GM12892 (cell line): Measurements from ENCODE around the gene SLC8B1. TPM values are rescaled to one million over a fixed set of nuclear protein-coding genes. Genes with fewer than 3 reads are reported as not detected.
A peak's percentile ranks its signal among the peaks of the same experiment; 100 is the strongest.

ENCODE experiments used
- DNase-seq: peaks from one replicate; pipeline ENCODE4 v3.0.0; 2011; ENCODE audit not compliant: insufficient read length
- FAIRE-seq: peaks from 2 replicates; lab custom pipeline; 2011; peaks lifted over from hg19 to GRCh38; lab: Jason Lieb, UNC
- POLR2A ChIP-seq: IDR thresholded peaks from 2 replicates; pipeline ENCODE4 v1.6.1; 2011; ENCODE audit warnings: low read depth, low read length, control low read depth
- POLR2AphosphoS5 ChIP-seq: IDR thresholded peaks from 2 replicates; pipeline ENCODE4 v1.6.1; 2011; ENCODE audit warnings: low read depth, low read length, control low read depth
- TAF1 ChIP-seq: IDR thresholded peaks from 2 replicates; pipeline ENCODE4 v1.6.1; 2011; ENCODE audit warnings: low read depth, mild to moderate bottlenecking, control low read depth, low read length, borderline replicate concordance
- polyA plus RNA-seq: library from polyadenylated mRNA; unstranded; fragments of >200 nt; gene quantifications from one replicate; pipeline ENCODE4 v1.2.1, GENCODE V29; 2012; ENCODE audit warnings: missing spikeins, inconsistent platforms; ENCODE audit not compliant: missing spikeins

Gene SLC8B1
- 4.2 TPM for polyA plus RNA-seq

GRCh38 chr12:113334786-113335539 is at the start of gene SLC8B1:
SLC8B1 (minus strand) TSS chr12:113335109; CDS start chr12:113332878, 2,231 bp downstream.
- DNase-seq (peak; percentile 89), FAIRE-seq (peak; percentile 89)
- no peak for TF ChIP-seq POLR2AphosphoS5
- no peak for TF ChIP-seq TAF1
- peak; percentile 75; the same call in 1 of the 2 replicates for TF ChIP-seq POLR2A

GRCh38 chr12:113382206-113382605 is 47.3 kb upstream of the SLC8B1 start:
- DNase-seq (no peak), FAIRE-seq (no peak)
- TF ChIP-seq POLR2A (no peak), POLR2AphosphoS5 (no peak), TAF1 (no peak)

GRCh38 chr12:113381220-113381619 is 46.3 kb upstream of the SLC8B1 start:
- no peak for DNase-seq
- FAIRE-seq, result no peak
- TF ChIP-seq POLR2AphosphoS5 (no peak), POLR2A (no peak), TAF1 (no peak)

- TF ChIP-seq TAF1 (no peak), POLR2A (no peak)
- no peak for FAIRE-seq
Measured at GRCh38 chr12:113378291-113378690, 43.4 kb upstream of the SLC8B1 start.

GRCh38 chr12:113374823-113375428 is 40.0 kb upstream of the SLC8B1 start:
- FAIRE-seq (no peak), DNase-seq (no peak)
- no peak for TF ChIP-seq POLR2AphosphoS5
- TF ChIP-seq POLR2A, result no peak
- no peak for TF ChIP-seq TAF1

More at GRCh38 chr12:113378291-113378690, 43.4 kb upstream of the SLC8B1 start:
- DNase-seq, result no peak

GRCh38 chr12:113373969-113374368 is 39.1 kb upstream of the SLC8B1 start:
- TF ChIP-seq POLR2AphosphoS5, result no peak
- no peak for TF ChIP-seq TAF1
- TF ChIP-seq POLR2A, result no peak
- DNase-seq (no peak), FAIRE-seq (no peak)

GRCh38 chr12:113373440-113373839 is 38.5 kb upstream of the SLC8B1 start:
- TF ChIP-seq POLR2A, result no peak
- no peak for TF ChIP-seq TAF1
- TF ChIP-seq POLR2AphosphoS5, result no peak
- DNase-seq, result no peak
- no peak for FAIRE-seq

GRCh38 chr12:113372371-113372770 is 37.5 kb upstream of the SLC8B1 start:
- DNase-seq (no peak), FAIRE-seq (no peak)
- TF ChIP-seq TAF1, result no peak
- TF ChIP-seq POLR2A, result no peak
- no peak for TF ChIP-seq POLR2AphosphoS5

GRCh38 chr12:113371808-113372207 is 36.9 kb upstream of the SLC8B1 start:
- TF ChIP-seq TAF1, result no peak
- no peak for TF ChIP-seq POLR2A
- no peak for TF ChIP-seq POLR2AphosphoS5
- DNase-seq (no peak), FAIRE-seq (no peak)

- FAIRE-seq, result no peak
- no peak for DNase-seq
- TF ChIP-seq TAF1 (no peak), POLR2AphosphoS5 (no peak), POLR2A (no peak)
Measured at GRCh38 chr12:113370923-113371682, 36.2 kb upstream of the SLC8B1 start.

GRCh38 chr12:113369391-113369985 is 34.6 kb upstream of the SLC8B1 start:
- no peak for DNase-seq
- no peak for FAIRE-seq
- TF ChIP-seq TAF1 (no peak), POLR2AphosphoS5 (no peak), POLR2A (no peak)
